Fibroblast of lung (primary cell): ENCODE measurements around the gene PALS2.

Experiments used
- EZH2 ChIP-seq: IDR thresholded peaks from 2 replicates; pipeline ENCODE4 v1.5.1; 2012; ENCODE audit warnings: low read length, control low read depth, mild to moderate bottlenecking; ENCODE audit errors: missing control alignments
- TF ChIP-seq, protein P1 (sequence below), 2 donors: IDR thresholded peaks in 1 of 2; conservative IDR thresholded peaks in 1 of 2; 1 replicate in 1 of 2; 2 replicates in 1 of 2; pipeline ENCODE4 v1.5.1; 2011 to 2012; ENCODE audit warnings: low read length in 2 of 2, control low read depth in 1 of 2, inconsistent platforms in 1 of 2, low read depth in 1 of 2, mild to moderate bottlenecking in 1 of 2

DNA sequence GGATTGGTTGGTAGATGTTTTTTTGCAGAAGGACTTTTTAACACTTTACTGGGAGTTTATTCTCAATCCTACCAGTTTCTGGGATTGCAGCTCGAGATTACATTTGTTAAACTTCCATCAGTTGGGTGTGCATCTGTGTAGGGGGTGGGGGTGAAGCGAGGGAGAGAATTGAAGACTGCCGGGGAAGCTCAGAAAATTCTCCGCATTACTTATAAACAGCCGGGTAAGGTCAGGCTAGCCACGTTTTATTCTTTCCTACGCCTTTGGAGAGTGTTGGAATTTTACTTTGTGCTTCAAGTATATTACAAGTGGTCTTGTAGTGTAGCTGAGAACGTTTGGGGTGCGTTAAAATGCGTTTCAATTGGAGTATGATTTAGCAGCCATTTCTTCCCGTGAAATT lies 1.1 kb downstream of the PALS2 start:
- TF ChIP-seq, protein P1, sequence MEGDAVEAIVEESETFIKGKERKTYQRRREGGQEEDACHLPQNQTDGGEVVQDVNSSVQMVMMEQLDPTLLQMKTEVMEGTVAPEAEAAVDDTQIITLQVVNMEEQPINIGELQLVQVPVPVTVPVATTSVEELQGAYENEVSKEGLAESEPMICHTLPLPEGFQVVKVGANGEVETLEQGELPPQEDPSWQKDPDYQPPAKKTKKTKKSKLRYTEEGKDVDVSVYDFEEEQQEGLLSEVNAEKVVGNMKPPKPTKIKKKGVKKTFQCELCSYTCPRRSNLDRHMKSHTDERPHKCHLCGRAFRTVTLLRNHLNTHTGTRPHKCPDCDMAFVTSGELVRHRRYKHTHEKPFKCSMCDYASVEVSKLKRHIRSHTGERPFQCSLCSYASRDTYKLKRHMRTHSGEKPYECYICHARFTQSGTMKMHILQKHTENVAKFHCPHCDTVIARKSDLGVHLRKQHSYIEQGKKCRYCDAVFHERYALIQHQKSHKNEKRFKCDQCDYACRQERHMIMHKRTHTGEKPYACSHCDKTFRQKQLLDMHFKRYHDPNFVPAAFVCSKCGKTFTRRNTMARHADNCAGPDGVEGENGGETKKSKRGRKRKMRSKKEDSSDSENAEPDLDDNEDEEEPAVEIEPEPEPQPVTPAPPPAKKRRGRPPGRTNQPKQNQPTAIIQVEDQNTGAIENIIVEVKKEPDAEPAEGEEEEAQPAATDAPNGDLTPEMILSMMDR (conservative IDR thresholded peaks at IDR 0.05 in 1 of 2, IDR thresholded peaks at IDR 0.05 in 1 of 2; ENCODE audit: low read depth in 1 of 2, low read length in 2 of 2) = no peak
- TF ChIP-seq EZH2 = no peak
